Motor neuron (in vitro differentiated cells): ENCODE data around the gene ACYP1. TPM values are rescaled to one million over a fixed set of nuclear protein-coding genes. Genes with fewer than 3 reads are reported as not detected.

ENCODE experiments used
- ATAC-seq, 8 experiments: fragments of 200-7000 bp; cut with Tn5 transposase; replicated peaks in 6 of 8; 2 replicates each; pipeline ENCODE4 v1.8.0; 2021; ENCODE audit warnings: mild to moderate bottlenecking in 8 of 8, moderate library complexity in 8 of 8
- H3K27ac ChIP-seq, 2 donors: fragments of 250-450 bp; sonication (Bioruptor Pico); 2 replicates each; pipeline ENCODE4 v1.9.0; 2021; ENCODE audit warnings: antibody characterized with exemption in 2 of 2, mild to moderate bottlenecking in 2 of 2, moderate library complexity in 1 of 2
- H3K4me1 ChIP-seq, 2 donors: fragments of 250-450 bp; sonication (Bioruptor Pico); replicated peaks in 1 of 2; 2 replicates each; pipeline ENCODE4 v1.6.1; 2021; ENCODE audit warnings: antibody characterized with exemption in 2 of 2, mild to moderate bottlenecking in 2 of 2, moderate library complexity in 1 of 2
- H3K4me3 ChIP-seq, 5 donors: fragments of 250-450 bp; sonication (Bioruptor Pico); 2 replicates each; pipeline ENCODE4 v1.9.0; 2021; ENCODE audit warnings: antibody characterized with exemption in 5 of 5, mild to moderate bottlenecking in 5 of 5, moderate library complexity in 4 of 5
- WGBS, 10 experiments: fragments of 450-650 bp; shearing (Covaris generic); methylation state at CpG; one replicate each; pipeline ENCODE4 v1.0.0; 2022; 5-methylcytosine and 5-hydroxymethylcytosine counted together
- in situ Hi-C, 9 experiments: fragments of 400-800 bp; cut with MboI; loops; one replicate each; pipeline ENCODE4 v1.15.0; 2021; ENCODE audit warnings: low sequenced_read_pairs in 9 of 9, low pct_unique_long_range_greater_than_20kb in 2 of 9; ENCODE audit not compliant: unreplicated experiment in 9 of 9
- total RNA-seq, 8 experiments: library from RNA; unstranded; fragments of 300-600 nt; gene quantifications; 2 replicates each; pipeline versions ENCODE4 v1.2.3 to v1.2.4, GENCODE V29; 2022

The ACYP1 gene
- total RNA-seq, result 10 to 100 TPM; 31.8 to 63.1 (median 39.4) TPM

DNA sequence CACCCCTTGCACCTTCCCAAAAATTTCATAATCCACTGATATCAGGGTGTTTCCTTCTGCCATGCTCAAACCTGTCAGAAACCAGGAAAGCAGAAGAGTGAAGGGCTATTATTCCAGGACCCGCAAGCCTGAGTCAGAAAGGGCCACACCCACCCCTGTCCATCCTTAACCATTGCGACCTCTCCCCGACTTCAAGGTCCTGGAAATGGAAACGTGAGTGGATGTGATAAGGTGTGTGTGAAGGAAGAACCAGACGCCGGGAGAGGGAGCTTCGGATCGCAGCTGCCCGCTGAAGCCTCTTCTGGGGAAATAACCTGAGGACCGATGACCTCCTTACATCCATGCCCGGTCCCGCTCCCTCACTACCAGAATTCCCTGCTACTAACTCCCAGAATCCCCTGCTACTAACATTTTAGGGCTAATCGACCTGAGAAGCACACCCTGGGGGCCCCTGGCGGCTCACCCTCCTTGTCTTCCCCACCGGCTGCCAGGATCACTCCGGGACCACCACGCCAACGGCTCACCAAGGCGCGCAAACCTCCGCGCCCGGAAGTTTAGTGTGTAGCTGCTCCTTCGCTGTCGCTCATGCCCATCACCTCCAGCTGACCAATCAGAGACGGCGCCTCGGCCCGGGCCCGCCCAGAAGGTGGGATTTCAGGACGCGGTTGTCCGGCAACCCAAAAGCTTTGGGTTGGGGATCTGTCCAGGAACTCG, at the start of gene ACYP1:
ACYP1 (minus strand) TSS at position 534 of the 714 bp plus-strand sequence; CDS start at position 63, 471 bp downstream.
- peak within 1 kb of the TSS; percentile 59 to 87 (median 66) for H3K4me3 ChIP-seq
- in situ Hi-C loops, result no loop called here
- WGBS, 10 experiments, result 0 to 2% (median 0%) methylated on average over 1 to 14 of the region's 34 CpGs; no CpG with 5 or more reads in 3 of the 10 experiments
- H3K27ac ChIP-seq, result peak within 1 kb of the TSS; percentile 12 to 54
- peak; percentile 89 to 99 (median 98) for ATAC-seq
- H3K4me1 ChIP-seq, result peaks cover 0 to 13% of the 10 kb centered on the region in 2 donors

DNA sequence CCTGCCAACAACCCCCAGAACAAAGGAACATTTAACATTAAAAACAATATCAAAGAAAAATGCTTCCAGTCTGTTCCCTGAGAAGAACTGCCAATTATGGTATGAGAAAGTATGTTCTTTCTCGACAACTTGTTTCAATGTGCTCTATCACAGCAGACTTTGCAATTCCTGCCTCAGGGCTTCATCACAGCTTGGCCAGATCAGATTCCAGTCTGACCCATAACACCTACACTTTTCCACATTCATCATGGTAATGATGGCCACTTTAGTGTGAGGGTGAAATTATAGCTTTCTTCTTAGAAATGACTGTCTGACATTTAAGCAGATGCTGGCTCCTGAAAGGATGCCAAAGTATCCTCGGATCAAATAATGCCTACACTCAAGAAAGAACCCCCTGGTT, 46.1 kb upstream of the ACYP1 start:
- in situ Hi-C loops, result loop anchor here in 1 of 9 experiments (25.0 kb wide), 1 partner anchor 223 kb away; the partner anchor contains the start of genes DLST and PROX2

DNA sequence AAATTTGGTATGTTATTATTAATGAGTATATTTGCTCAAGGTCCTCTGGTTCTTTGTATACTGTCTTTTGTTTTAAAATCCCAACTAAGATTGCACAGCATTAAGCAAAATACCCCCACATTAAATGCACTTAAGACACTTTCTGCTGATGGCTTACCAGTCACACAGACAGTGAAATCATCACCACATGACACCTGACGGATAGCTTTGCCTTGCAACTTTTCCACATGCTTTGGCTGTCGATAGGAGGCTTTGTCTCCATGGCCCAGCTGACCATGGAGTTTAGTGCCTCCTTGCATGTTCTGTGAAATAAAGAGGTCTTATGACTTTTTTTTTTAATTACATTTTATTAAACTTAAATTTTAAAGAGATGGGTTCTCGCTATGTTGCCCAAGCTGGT, 43.4 kb upstream of the ACYP1 start:
- H3K4me3 ChIP-seq, result no peak overlapping the region
- 63 to 100% (median 79%) methylated on average over 1 to 3 of the region's 3 CpGs; no CpG with 5 or more reads in 3 of the 10 experiments for WGBS, 10 experiments
- in situ Hi-C loops, result loop anchor here in 1 of 9 experiments (25.0 kb wide), 1 partner anchor 220 kb away; the partner anchor contains the start of genes DLST and PROX2
- no peak for ATAC-seq
- no peaks in the 10 kb centered on the region for H3K4me1 ChIP-seq
- no peak overlapping the region for H3K27ac ChIP-seq

More for the DNA sequence above, 46.1 kb upstream of the ACYP1 start:
- Histone ChIP-seq H3K4me3 (no peak overlapping the region), H3K4me1 (no peaks in the 10 kb centered on the region), H3K27ac (no peak overlapping the region)
- ATAC-seq, result peak in 2 of 8 experiments; percentile 63 to 79
- 56 to 100% (median 90%) methylated on average over 1 to 2 of the region's 2 CpGs; no CpG with 5 or more reads in 2 of the 10 experiments for WGBS, 10 experiments

DNA sequence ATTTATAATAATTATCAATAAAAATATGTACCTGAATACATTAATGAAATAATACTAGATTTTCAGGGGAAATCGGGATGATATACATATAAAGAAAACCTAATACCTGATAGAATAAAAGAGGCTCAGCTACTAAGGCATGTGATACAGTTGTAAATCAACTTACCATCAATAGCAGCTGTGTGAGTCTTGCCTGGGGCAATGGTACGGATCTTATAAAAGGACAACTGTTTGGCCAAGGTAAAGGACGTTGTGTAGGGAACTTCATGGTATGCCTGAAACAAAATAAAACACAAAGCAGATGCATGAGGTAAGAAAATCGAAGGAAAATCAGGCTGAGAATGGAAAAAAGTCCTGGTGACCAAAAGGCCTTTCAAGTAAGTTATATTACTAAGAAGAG, 37.7 kb upstream of the ACYP1 start:
- no peak for ATAC-seq
- 79 to 100% (median 94%) methylated on average over 1 to 4 of the region's 4 CpGs for WGBS, 10 experiments
- H3K4me1 ChIP-seq, result no peaks in the 10 kb centered on the region
- H3K4me3 ChIP-seq, result no peak overlapping the region
- H3K27ac ChIP-seq, result no peak overlapping the region
- in situ Hi-C loops, result loop anchor here in 1 of 9 experiments (25.0 kb wide), 1 partner anchor 214 kb away; the partner anchor contains the start of genes DLST and PROX2

DNA sequence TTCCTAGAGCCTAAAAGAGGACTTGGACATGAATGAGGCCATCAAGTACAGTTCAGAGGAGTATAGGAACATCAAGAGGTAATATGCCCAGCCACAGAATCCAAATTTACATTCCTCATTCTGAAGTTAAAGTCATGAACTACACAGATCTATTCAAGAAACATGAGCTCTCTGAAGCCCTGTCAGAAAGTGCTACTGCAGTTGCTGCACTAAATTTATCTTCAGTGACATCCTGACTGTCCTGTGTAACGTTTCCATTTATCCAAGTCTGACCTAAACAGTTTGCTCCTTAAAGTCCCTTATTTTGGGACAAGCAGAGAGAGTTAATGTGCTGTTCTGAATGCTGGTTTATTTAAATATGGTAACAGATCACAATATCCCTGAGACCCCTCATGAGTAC, 34.9 kb upstream of the ACYP1 start:
- H3K4me1 ChIP-seq, result no peaks in the 10 kb centered on the region
- in situ Hi-C loops, result loop anchor here in 4 of 9 experiments (25.0 kb wide), 2 partner anchors 161 to 186 kb away; partner anchors contain the start of gene RPS6KL1 (in 3 of the 4)
- no peak for ATAC-seq
- WGBS, 10 experiments, result 67 to 100% (median 86%) methylated on average over 1 of the region's 1 CpG; no CpG with 5 or more reads in 4 of the 10 experiments
- no peak overlapping the region for H3K27ac ChIP-seq
- H3K4me3 ChIP-seq, result no peak overlapping the region

DNA sequence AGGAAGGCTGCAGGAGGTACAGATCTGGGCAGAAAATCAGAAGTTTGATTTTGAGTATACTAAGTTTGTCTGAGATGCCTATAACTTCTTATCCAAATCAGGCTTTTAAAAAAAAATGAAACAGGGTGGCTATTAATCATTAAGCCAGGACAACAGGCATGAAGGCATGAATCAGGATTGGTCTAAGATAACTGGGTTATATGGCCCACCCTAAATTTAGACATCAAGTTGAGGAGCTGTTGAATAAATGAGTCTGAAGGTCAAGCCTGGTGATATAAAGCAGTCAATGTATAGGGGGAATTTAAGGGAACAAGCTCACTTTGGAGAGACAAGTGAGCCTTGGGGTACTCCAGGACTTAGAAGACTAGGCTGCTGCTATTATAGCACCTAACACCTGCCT, 34.4 kb upstream of the ACYP1 start:
- Histone ChIP-seq H3K27ac (no peak overlapping the region), H3K4me3 (no peak overlapping the region), H3K4me1 (no peaks in the 10 kb centered on the region)
- in situ Hi-C loops, result loop anchor here in 4 of 9 experiments (25.0 kb wide), 2 partner anchors 161 to 186 kb away; partner anchors contain the start of gene RPS6KL1 (in 3 of the 4)
- no peak for ATAC-seq

DNA sequence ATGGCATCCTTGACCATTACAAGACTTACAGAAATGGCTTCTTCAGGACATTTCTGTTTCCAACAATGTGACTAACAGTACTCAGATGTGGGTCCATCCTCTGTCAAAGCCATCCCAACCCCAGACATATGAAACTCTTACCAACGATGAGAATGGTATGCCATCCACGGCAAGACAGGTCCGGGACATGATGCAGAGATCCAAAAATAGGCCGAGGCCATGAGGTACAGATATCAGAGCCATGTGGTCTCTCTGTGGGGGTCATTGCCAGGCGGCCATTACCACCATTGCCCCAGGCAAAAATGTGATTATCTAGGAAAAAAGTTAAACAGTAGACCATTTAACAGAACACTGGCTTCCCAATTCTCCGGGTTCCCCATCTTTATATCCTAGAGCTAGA, 33.1 kb upstream of the ACYP1 start:
- no peak overlapping the region for H3K4me3 ChIP-seq
- no peaks in the 10 kb centered on the region for H3K4me1 ChIP-seq
- H3K27ac ChIP-seq, result no peak overlapping the region
- 60 to 100% (median 90%) methylated on average over 1 to 5 of the region's 6 CpGs; no CpG with 5 or more reads in 4 of the 10 experiments for WGBS, 10 experiments
- no peak for ATAC-seq
- in situ Hi-C loops, result loop anchor here in 4 of 9 experiments (25.0 kb wide), 2 partner anchors 160 to 185 kb away; partner anchors contain the start of gene RPS6KL1 (in 3 of the 4)

DNA sequence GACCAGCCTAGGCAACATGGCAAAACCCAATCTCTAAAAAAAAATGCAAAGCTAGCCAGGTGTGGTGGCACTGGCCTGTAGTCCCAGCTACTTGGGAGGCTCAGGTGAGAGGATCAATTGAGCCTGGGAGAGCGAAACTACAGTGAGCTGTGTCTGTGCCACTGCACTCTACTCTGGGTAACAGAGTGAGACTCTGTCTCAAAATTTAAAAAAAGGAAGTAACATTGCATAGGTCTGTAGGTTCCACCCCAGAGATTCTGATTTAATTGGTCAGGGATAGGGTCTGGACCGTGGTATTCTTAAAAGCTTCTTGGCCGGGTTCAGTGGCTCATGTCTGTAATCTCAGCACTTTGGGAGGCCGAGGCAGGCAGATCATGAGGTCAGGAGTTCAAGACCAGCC, 31.9 kb upstream of the ACYP1 start:
- 82 to 100% (median 100%) methylated on average over 1 to 3 of the region's 4 CpGs; no CpG with 5 or more reads in 3 of the 10 experiments for WGBS, 10 experiments
- in situ Hi-C loops, result loop anchor here in 4 of 9 experiments (25.0 kb wide), 2 partner anchors 158 to 183 kb away; partner anchors contain the start of gene RPS6KL1 (in 3 of the 4)
- ATAC-seq, result no peak

DNA sequence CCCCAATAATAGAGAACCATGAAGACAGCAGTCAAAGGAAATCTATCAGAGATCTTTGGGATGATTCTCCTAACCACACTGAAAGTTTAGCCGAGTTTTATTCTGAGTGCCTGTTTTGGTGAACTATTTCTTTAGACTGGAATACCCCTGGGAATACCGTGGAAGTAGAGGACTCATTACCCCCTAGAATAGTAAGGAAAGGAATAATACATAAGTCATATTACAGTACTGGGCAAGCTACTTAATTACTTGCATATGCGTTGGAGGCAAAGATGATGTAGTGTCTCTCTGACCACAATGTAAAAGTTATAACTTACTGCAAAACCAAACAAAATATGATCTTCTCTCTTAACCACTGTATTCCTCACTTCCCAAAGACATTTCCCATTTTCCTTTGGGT, 31.1 kb upstream of the ACYP1 start:
- no peak overlapping the region for H3K4me3 ChIP-seq
- no peak for ATAC-seq
- H3K4me1 ChIP-seq, result no peaks in the 10 kb centered on the region
- in situ Hi-C loops, result loop anchor here in 4 of 9 experiments (25.0 kb wide), 2 partner anchors 158 to 183 kb away; partner anchors contain the start of gene RPS6KL1 (in 3 of the 4)
- H3K27ac ChIP-seq, result no peak overlapping the region
- WGBS, 10 experiments, result 25 to 100% (median 95%) methylated on average over 1 to 3 of the region's 3 CpGs; no CpG with 5 or more reads in 1 of the 10 experiments

More for the DNA sequence above, 31.9 kb upstream of the ACYP1 start:
- Histone ChIP-seq H3K4me1 (no peaks in the 10 kb centered on the region), H3K27ac (no peak overlapping the region), H3K4me3 (no peak overlapping the region)

DNA sequence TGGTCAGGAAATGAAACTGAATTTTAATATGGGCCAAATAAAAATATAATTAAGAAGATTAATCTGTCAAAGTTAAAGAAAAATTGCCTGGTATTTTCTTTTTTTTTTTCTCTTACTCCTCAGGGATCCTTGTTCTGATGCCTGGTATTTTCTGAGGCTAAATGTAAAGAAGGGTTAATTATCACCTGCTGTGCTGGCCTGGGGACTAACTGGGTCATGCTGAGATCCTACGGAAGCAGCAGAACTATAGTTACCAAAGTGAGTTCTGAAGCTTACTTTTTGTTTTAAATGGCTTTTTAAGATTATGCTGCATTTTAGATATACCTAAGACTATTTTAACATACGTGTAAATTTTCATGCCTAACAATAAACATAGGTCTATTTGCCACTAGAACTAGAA, 28.9 kb upstream of the ACYP1 start:
- in situ Hi-C loops, result loop anchor here in 4 of 9 experiments (25.0 kb wide), 2 partner anchors 155 to 180 kb away; partner anchors contain the start of gene RPS6KL1 (in 3 of the 4)
- ATAC-seq, result no peak
- WGBS, 10 experiments, result 69 to 100% (median 88%) methylated on average over 1 to 2 of the region's 2 CpGs; no CpG with 5 or more reads in 1 of the 10 experiments
- Histone ChIP-seq H3K27ac (no peak overlapping the region), H3K4me1 (no peaks in the 10 kb centered on the region), H3K4me3 (no peak overlapping the region)

DNA sequence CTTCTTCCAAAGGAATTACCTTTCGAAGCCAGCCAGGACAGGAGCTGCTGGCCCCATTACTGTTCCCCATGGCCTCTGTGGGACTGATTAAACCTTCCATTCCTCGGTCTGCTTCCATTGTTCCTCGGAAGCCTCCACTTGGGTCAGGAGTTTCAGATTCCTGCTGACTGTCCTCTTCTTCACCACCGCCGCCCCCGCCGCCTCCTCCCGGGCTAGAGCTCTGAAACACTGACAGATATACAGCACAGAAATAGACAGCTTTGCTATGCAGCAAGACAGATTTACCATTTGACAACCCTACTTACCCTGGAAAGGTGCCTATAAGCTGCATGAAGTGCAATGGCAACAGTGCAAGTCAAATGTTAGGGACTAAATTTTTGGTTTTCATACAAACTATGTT, 27.4 kb upstream of the ACYP1 start:
- no peak overlapping the region for H3K27ac ChIP-seq
- in situ Hi-C loops, result loop anchor here in 4 of 9 experiments (25.0 kb wide), 2 partner anchors 154 to 179 kb away; partner anchors contain the start of gene RPS6KL1 (in 3 of the 4)
- H3K4me1 ChIP-seq, result no peaks in the 10 kb centered on the region
- no peak overlapping the region for H3K4me3 ChIP-seq
- WGBS, 10 experiments, result 80 to 100% (median 92%) methylated on average over 1 to 5 of the region's 8 CpGs; no CpG with 5 or more reads in 3 of the 10 experiments
- no peak for ATAC-seq

DNA sequence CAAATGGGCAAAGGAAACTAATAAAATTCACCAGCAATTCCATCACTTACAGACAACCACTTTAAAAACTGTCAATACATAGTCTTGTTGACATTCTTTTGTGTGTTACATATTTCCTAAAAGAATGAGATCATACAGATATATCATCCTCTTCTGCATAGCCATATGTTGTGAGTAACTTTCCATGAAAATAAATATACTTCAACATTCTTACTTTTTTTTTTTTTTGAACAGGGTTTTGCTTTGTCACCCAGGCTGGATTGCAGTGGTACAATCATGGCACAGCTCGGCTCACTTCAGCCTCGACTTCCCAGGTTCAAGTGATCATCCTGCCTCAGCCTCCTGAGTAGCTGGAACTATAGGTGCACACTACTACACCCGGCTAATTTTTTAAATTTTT, 26.5 kb upstream of the ACYP1 start:
- no peak for ATAC-seq
- in situ Hi-C loops, result loop anchor here in 4 of 9 experiments (25.0 kb wide), 2 partner anchors 153 to 178 kb away; partner anchors contain the start of gene RPS6KL1 (in 3 of the 4)
- WGBS, 10 experiments, result 70 to 100% (median 88%) methylated on average over 1 to 3 of the region's 3 CpGs; no CpG with 5 or more reads in 1 of the 10 experiments
- no peak overlapping the region for H3K27ac ChIP-seq
- no peak overlapping the region for H3K4me3 ChIP-seq
- H3K4me1 ChIP-seq, result no peaks in the 10 kb centered on the region
